Esophagus (tissue), 2 donors: ENCODE results near the gene CEL. TPM values are rescaled to one million over a fixed set of nuclear protein-coding genes. Genes with fewer than 3 reads are reported as not detected.
"Not testable (repeated sequence)": the region's sequence is repeated elsewhere in the genome, so short reads cannot be mapped to it uniquely, and the experiment has no call there.

Source experiments
- H3K27ac ChIP-seq, 2 donors: one replicate each; pipeline ENCODE4 v1.5.1; 2013; ENCODE audit warnings: low read depth in 2 of 2, mild to moderate bottlenecking in 2 of 2, inconsistent platforms in 1 of 2, low read length in 1 of 2, moderate library complexity in 1 of 2
- H3K27me3 ChIP-seq, 2 donors: one replicate each; pipeline ENCODE4 v1.6.1; 2013; ENCODE audit warnings: low read length in 2 of 2, control low read depth in 1 of 2, mild to moderate bottlenecking in 1 of 2; ENCODE audit not compliant: insufficient read depth in 2 of 2, control insufficient read depth in 1 of 2
- H3K36me3 ChIP-seq, 2 donors: one replicate each; pipeline ENCODE4 v1.6.1; 2013; ENCODE audit warnings: low read length in 1 of 2; ENCODE audit not compliant: control insufficient read depth in 2 of 2, insufficient read depth in 2 of 2
- H3K4me1 ChIP-seq, 2 donors: one replicate each; pipeline ENCODE4 v1.6.1; 2013; ENCODE audit warnings: low read length in 1 of 2; ENCODE audit not compliant: control insufficient read depth in 2 of 2, insufficient read depth in 2 of 2
- H3K4me3 ChIP-seq, 2 donors: one replicate each; pipeline ENCODE4 v1.5.1; 2013; ENCODE audit warnings: low read length in 2 of 2, mild to moderate bottlenecking in 2 of 2, low read depth in 1 of 2, moderate library complexity in 1 of 2
- H3K9me3 ChIP-seq, 2 donors: one replicate each; pipeline ENCODE4 v1.6.1; 2013; ENCODE audit warnings: mild to moderate bottlenecking in 2 of 2, low read depth in 1 of 2, low read length in 1 of 2, moderate library complexity in 1 of 2; ENCODE audit not compliant: control insufficient read depth in 2 of 2, insufficient read depth in 1 of 2
- WGBS, 2 donors: extraction: QIAGEN DNeasy Blood & Tissue Kit; methylation state at CpG; one replicate each; pipeline ENCODE4 v1.1.7; 2013; 5-methylcytosine and 5-hydroxymethylcytosine counted together
- polyA plus RNA-seq, 2 donors: library from polyadenylated mRNA; stranded (reverse); fragments of 200-250 nt; gene quantifications; one replicate each; pipeline ENCODE4 v1.2.3, GENCODE V29; 2013
- donor health status: healthy with polysubstance abuse.
- donor health status: Bipolar disorder and iron deficiency.

The CEL gene
- polyA plus RNA-seq, 2 donors, result 2.1 to 3.3 TPM

DNA sequence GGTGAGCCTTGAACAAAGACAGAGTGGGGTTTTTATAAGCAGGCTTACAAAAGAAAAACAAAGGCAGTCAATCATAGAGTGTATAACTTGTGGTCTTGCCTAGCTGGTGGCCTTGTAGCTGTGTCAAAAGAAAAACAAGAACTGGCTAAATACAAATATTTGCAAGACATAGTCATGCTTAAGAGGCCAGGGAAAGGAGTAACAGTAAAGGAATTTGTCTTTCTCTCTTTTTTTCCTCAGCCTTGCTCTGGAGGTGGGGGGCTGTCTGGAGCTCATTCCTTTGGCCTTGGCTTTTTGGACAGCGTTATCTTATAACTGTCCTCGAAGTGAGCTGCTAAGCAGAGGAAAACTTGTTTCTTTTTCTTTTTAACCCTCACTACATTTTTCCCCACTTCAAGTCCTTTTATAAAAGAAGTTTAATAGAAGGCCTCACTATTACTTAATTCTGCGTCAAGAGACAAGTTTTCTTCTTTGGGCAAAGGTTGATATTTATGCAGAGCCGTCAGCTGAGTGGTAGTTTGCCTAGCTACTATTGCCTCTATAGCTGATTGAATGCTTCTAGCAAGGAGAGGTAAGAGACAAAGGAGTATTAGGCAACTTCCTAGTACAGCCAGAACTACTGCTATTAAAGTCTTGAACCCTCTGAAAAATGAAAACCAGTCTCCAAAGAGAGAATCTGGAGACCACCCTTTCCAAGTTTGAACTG lies 14.3 kb downstream of the CEL start:
- H3K36me3 ChIP-seq, result no peaks in the 10 kb centered on the region
- WGBS, 2 donors, result 77 to 78% methylated on average over 4 of the region's 4 CpGs
- no peaks in the 10 kb centered on the region for H3K9me3 ChIP-seq
- H3K4me1 ChIP-seq, result no peaks in the 10 kb centered on the region
- no peak overlapping the region for H3K4me3 ChIP-seq
- no peak overlapping the region for H3K27ac ChIP-seq
- no peaks in the 10 kb centered on the region for H3K27me3 ChIP-seq

DNA sequence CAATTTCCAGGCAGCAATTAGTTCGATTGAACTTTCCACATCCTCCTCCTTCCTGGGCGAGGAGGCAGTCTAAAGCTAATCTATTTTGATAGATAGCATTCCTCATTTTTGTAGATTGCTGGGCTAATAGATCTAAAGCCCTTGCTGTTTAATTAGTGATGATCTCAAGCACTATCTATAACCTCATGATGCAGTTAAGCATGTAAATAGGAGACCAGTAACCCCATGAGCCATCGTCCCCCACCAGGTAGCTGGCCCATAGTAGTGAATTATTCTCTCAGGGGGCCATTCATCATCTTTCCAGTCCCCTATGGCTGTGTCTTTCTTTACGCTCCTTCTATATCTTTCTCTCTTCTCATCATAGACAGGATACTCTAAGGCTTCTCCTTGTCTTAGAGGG lies 14.9 kb downstream of the CEL start:
- Histone ChIP-seq H3K27ac (no peak overlapping the region), H3K36me3 (no peaks in the 10 kb centered on the region), H3K9me3 (no peaks in the 10 kb centered on the region), H3K27me3 (no peaks in the 10 kb centered on the region), H3K4me1 (no peaks in the 10 kb centered on the region), H3K4me3 (no peak overlapping the region)
- 80 to 89% methylated on average over 4 of the region's 4 CpGs for WGBS, 2 donors

DNA sequence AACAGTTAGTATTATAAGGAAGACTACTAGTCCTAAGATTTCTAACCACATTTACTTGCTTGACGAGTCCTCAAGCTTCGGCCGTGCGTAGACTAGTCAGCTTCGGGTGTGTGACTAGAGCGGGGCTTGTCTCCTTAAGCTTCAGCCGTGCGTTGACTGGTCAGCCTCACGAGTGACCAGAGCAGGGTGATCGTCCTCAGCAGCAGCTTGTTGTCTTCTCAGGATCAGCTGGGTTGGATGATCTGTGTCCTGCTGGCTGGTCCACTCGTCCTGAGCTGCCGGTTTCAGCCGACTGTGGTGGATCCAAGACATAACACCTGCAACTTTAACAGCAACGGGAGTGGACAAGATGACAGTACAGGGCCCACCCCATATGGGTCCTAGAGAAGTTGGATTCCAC lies 16.7 kb downstream of the CEL start:
- no peak overlapping the region for H3K27ac ChIP-seq
- H3K9me3 ChIP-seq, result no peaks in the 10 kb centered on the region
- no peaks in the 10 kb centered on the region for H3K36me3 ChIP-seq
- no peak overlapping the region for H3K4me3 ChIP-seq
- 83 to 86% methylated on average over 14 of the region's 14 CpGs for WGBS, 2 donors
- H3K4me1 ChIP-seq, result no peaks in the 10 kb centered on the region
- H3K27me3 ChIP-seq, result no peaks in the 10 kb centered on the region

DNA sequence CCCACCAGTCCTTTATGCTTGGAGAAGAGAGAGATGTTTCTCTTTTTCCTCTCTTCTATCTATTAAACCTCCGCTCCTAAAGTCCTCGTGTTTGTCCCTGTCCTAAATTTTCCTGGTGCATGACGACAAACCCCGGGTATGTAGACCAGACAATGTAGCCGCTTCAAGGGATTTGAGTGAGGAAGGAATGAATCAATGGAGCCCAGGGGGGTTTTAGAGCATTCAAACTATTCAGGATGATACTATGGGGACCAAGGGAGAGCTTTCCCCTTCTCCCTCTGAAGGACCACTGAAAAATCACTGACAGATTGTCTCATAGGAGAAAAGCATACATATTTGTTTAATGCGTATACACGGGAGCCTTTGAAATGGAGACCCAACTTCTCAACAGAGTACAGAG lies 18.4 kb downstream of the CEL start:
- H3K9me3 ChIP-seq, result no peaks in the 10 kb centered on the region
- no peaks in the 10 kb centered on the region for H3K27me3 ChIP-seq
- H3K27ac ChIP-seq, result no peak overlapping the region
- H3K4me1 ChIP-seq, result no peaks in the 10 kb centered on the region
- 75 to 87% methylated on average over 7 of the region's 7 CpGs for WGBS, 2 donors
- no peaks in the 10 kb centered on the region for H3K36me3 ChIP-seq
- H3K4me3 ChIP-seq, result no peak overlapping the region

DNA sequence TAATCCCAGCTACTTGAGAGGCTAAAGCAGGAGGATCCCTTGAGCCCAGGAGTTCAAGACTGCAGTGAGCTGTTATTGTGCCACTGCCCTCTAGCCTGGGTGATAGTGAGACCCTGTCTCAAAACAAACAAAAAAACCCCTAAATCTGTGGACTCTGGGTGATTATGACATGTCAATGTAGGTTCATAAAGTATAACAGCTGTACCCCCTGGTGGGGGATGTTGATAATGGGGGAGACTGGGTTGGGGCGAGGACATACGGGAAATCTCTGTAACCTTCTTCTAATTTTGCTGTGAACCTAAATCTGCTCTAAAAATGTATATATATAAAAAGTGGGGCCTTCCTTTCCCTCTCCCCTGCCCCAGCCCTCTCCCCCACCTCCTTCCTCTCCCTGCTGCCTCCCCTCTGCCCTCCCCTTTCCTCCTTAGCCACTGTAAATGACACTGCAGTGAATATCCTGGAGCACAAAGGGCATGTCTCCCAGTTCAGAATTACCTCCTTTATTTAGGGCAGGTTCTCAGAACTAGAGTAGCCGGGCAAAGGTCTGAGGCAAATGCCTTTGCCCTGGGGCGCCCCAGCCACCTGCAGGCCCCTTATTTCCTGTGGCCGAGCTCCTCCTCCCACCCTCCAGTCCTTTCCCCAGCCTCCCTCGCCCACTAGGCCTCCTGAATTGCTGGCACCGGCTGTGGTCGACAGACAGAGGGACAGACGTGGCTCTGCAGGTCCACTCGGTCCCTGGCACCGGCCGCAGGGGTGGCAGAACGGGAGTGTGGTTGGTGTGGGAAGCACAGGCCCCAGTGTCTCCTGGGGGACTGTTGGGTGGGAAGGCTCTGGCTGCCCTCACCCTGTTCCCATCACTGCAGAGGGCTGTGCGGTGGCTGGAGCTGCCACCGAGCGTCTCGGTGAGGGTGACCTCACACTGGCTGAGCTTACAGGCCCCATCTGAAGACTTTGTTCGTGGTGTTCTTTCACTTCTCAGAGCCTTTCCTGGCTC lies 19.3 kb downstream of the CEL start:
- H3K4me1 ChIP-seq, H3K9me3 ChIP-seq, H3K36me3 ChIP-seq, H3K27me3 ChIP-seq, H3K4me3 ChIP-seq, H3K27ac ChIP-seq: not testable (repeated sequence)
- 70 to 90% methylated on average over 8 to 10 of the region's 18 CpGs for whole genome bisulfite sequencing, 2 donors

DNA sequence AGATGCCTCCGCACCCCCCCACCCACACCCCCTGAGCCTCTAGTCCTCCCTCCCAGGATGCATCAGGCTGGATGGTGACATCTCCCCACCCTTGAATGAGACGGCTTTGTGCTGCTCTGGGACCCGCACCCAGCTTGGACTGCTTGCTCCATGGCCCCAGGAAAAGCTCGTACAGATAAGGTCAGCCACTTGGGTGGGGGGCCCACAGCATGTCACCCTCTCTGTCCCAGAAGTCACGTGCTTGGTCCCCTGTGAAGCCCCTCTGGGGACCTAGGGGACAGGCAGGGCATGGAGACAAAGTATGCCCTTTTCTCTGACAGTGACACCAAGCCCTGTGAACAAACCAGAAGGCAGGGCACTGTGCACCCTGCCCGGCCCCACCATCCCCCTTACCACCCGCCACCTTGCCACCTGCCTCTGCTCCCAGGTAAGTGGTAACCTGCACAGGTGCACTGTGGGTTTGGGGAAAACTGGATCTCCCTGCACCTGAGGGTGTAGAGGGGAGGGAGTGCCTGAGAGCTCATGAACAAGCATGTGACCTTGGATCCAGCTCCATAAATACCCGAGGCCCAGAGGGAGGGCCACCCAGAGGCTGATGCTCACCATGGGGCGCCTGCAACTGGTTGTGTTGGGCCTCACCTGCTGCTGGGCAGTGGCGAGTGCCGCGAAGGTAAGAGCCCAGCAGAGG lies 20.3 kb downstream of the CEL start:
- H3K27ac ChIP-seq, H3K36me3 ChIP-seq, H3K4me3 ChIP-seq, H3K27me3 ChIP-seq, H3K9me3 ChIP-seq, H3K4me1 ChIP-seq: not testable (repeated sequence)
- 59 to 77% methylated on average over 5 to 6 of the region's 12 CpGs for WGBS, 2 donors

DNA sequence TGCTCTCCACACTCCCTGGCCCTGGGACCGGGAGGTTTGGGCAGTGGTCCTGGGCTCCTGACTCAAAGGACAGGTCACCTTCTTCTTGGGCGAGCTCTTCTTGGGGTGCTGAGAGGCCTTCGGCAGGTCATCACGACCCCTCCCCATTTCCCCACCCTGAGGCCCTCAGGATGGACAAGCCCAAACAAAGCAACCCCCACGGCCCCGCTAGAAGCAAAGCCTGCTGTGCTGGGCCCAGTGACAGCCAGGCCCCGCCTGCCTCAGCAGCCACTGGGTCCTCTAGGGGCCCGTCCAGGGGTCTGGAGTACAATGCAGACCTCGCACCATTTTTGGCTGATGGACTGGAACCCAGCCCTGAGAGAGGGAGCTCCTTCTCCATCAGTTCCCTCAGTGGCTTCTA lies 21.9 kb downstream of the CEL start:
- H3K27me3 ChIP-seq, H3K27ac ChIP-seq, H3K36me3 ChIP-seq, H3K4me3 ChIP-seq, H3K4me1 ChIP-seq, H3K9me3 ChIP-seq: not testable (repeated sequence)
- WGBS, 2 donors, result 42 to 58% methylated on average over 6 to 8 of the region's 9 CpGs

DNA sequence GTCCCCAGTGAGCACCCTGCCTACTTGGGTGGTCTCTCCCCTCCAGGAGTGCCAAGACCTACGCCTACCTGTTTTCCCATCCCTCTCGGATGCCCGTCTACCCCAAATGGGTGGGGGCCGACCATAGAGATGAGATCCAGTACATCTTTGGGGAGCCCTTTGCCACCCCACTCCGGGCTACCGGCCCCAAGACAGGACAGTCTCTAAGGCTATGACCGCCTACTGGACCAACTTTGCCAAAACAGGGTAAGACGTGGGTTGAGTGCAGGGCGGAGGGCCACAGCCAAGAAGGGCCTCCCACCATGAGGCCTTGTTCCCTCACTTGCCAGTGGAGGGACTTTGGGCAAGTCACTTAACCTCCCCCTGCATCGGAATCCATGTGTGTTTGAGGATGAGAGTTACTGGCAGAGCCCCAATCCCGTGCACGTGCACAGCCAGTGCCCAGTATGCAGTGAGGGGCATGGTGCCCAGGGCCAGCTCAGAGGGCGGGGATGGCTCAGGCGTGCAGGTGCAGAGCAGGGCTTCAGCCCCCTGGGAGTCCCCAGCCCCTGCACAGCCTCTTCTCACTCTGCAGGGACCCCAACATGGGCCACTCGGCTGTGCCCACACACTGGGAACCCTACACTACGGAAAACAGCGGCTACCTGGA lies 24.6 kb downstream of the CEL start:
- WGBS, 2 donors, result 80 to 86% methylated on average over 16 of the region's 17 CpGs
- not testable (repeated sequence) for H3K27me3 ChIP-seq, H3K4me1 ChIP-seq, H3K9me3 ChIP-seq, H3K27ac ChIP-seq, H3K4me3 ChIP-seq, H3K36me3 ChIP-seq

DNA sequence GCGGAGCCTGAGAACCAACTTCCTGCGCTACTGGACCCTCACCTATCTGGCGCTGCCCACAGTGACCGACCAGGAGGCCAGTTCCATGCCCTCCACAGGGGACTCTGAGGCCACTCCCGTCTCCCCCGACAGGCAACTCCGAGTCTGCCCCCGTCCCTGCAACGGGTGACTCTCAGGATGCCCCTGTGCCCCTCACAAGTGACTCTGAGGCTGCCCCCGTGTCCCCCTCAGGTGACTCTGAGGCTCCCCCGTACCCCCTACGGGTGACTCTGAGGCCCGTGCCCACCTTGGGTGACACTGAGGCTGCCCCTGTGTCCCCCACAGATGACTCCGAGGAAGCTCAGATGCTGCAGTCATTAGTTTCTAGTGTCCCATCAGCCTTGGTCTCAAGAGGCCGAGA lies 25.1 kb downstream of the CEL start:
- no peaks in the 10 kb centered on the region for H3K9me3 ChIP-seq
- 60 to 84% methylated on average over 11 to 15 of the region's 15 CpGs for WGBS, 2 donors
- no peak overlapping the region for H3K4me3 ChIP-seq
- no peaks in the 10 kb centered on the region for H3K4me1 ChIP-seq
- H3K27me3 ChIP-seq, result no peaks in the 10 kb centered on the region
- H3K36me3 ChIP-seq, result no peaks in the 10 kb centered on the region
- no peak overlapping the region for H3K27ac ChIP-seq
